Measurements from ENCODE around the gene NFATC2. TPM values are rescaled to one million over a fixed set of nuclear protein-coding genes. Genes with fewer than 3 reads are reported as not detected.

Gene NFATC2
- total RNA-seq, 1 experiment from 2014 or later, result 0.61 TPM

DNA sequence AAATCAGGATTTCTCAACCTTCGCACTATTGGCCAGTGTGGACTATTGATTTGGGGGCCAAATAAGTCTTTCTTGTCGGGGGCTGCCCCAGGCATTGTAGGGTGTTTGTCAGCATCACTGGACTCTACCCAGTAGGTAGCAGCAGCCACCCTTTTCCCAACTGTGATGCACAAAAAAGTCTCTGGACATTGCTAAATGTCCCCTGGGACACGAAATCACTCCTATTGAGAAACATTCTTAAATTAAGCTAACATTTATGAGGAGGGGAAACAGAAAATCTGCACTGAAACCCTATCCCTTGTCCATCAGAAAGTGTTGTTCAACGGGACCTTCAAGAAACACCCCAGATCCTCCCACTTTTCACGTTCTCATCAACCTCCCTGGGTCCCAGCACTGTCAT lies 54.2 kb downstream of the NFATC2 start:
- no peak overlapping the region for H3K4me2 ChIP-seq (ENCODE audit: insufficient read depth, insufficient read length, low read length)
- H3K27ac ChIP-seq (ENCODE audit: insufficient read length, low read depth, low read length), result no peak overlapping the region
- no peak overlapping the region for H2AFZ ChIP-seq (ENCODE audit: low read length)

More for the DNA sequence above, 54.2 kb downstream of the NFATC2 start:
- Histone ChIP-seq H3K27me3 (ENCODE audit: insufficient read depth, low read length) (no peaks in the 10 kb centered on the region), H4K91ac (ENCODE audit: insufficient read length, low read depth, low read length) (no peak overlapping the region), H2AK5ac (ENCODE audit: insufficient read length, low read length) (no peak overlapping the region), H3K56ac (ENCODE audit: insufficient read length, low read depth, low read length) (no peak overlapping the region), H3K79me2 (ENCODE audit: insufficient read depth, low read length) (no peaks in the 10 kb centered on the region), H3K9ac (ENCODE audit: extremely low read depth, insufficient read length, low read length) (no peak overlapping the region), H4K5ac (ENCODE audit: insufficient read length, low read depth, low read length) (no peak overlapping the region), H3K4ac (ENCODE audit: low read depth, low read length) (no peak overlapping the region), H2BK20ac (ENCODE audit: low read depth, low read length, poor library complexity, severe bottlenecking) (no peak overlapping the region), H2BK120ac (ENCODE audit: low read depth, low read length, poor library complexity, severe bottlenecking) (no peak overlapping the region), H3K23ac (ENCODE audit: insufficient read length, low read depth, low read length) (no peak overlapping the region), H3K79me1 (ENCODE audit: insufficient read depth, low read depth, low read length, poor library complexity, severe bottlenecking) (no peaks in the 10 kb centered on the region), H4K8ac (replicated peaks; ENCODE audit: insufficient read length, low read depth, low read length) (no peak overlapping the region), H3K14ac (ENCODE audit: insufficient read depth, low read length) (no peak overlapping the region), H2BK15ac (ENCODE audit: low read depth, low read length) (no peak overlapping the region), H3K18ac (ENCODE audit: insufficient read length, low read depth, low read length) (no peak overlapping the region), H2BK5ac (ENCODE audit: insufficient read length, low read length) (no peak overlapping the region), H3K23me2 (ENCODE audit: insufficient read length, low read depth, low read length, poor library complexity, severe bottlenecking) (no peaks in the 10 kb centered on the region), H3K4me1 (ENCODE audit: insufficient read depth, low read length) (no peaks in the 10 kb centered on the region), H4K20me1 (ENCODE audit: control insufficient read depth, insufficient read depth, insufficient read length) (no peaks in the 10 kb centered on the region), H3K9me3 (ENCODE audit: control insufficient read depth, low read depth, low read length) (no peaks in the 10 kb centered on the region), H3T11ph (ENCODE audit: low read length) (no peak overlapping the region), H2BK12ac (ENCODE audit: insufficient read length, low read depth, low read length) (no peak overlapping the region)
- Mint-ChIP-seq H3K36me3 (ENCODE audit: insufficient read depth in 1 of 3, low read depth in 3 of 3) (no peaks in the 10 kb centered on the region), H3K4me1 (peaks cover 23 to 31% of the 10 kb centered on the region in 2 experiments), H3K9me3 (no peaks in the 10 kb centered on the region), H3K27ac (no peak overlapping the region), H3K27me3 (ENCODE audit: low read depth) (no peaks in the 10 kb centered on the region; the same call in none of the 2 replicates), H3K4me3 (no peak overlapping the region)
- WGBS (ENCODE audit: extremely low coverage, insufficient read length, low lambda C conversion rate), result no CpG with 5 or more reads among the region's 5 CpGs
- DNase-seq, result no peak
- TF ChIP-seq, protein P1, sequence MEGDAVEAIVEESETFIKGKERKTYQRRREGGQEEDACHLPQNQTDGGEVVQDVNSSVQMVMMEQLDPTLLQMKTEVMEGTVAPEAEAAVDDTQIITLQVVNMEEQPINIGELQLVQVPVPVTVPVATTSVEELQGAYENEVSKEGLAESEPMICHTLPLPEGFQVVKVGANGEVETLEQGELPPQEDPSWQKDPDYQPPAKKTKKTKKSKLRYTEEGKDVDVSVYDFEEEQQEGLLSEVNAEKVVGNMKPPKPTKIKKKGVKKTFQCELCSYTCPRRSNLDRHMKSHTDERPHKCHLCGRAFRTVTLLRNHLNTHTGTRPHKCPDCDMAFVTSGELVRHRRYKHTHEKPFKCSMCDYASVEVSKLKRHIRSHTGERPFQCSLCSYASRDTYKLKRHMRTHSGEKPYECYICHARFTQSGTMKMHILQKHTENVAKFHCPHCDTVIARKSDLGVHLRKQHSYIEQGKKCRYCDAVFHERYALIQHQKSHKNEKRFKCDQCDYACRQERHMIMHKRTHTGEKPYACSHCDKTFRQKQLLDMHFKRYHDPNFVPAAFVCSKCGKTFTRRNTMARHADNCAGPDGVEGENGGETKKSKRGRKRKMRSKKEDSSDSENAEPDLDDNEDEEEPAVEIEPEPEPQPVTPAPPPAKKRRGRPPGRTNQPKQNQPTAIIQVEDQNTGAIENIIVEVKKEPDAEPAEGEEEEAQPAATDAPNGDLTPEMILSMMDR (conservative IDR thresholded peaks at IDR 0.05), result no peak
